Stimulated activated CD8-positive, alpha-beta memory T cell treated with anti-CD3 and anti-CD28 coated beads, Interleukin-12 subunit alpha, Interleukin-12 subunit beta, amount 100 ng/mL, for 4 hours (primary cell): ENCODE measurements around the gene TMEM131.
"Not testable (repeated sequence)": the region's sequence is repeated elsewhere in the genome, so short reads cannot be mapped to it uniquely, and the experiment has no call there.

Experiments used
- DNase-seq: peaks from one replicate; pipeline ENCODE4 v3.0.0-alpha.2; 2020; ENCODE audit warnings: low read depth

Gene TMEM131

GRCh38 chr2:97991081-97991856 is 4.5 kb downstream of the TMEM131 start:
- DNase-seq: no peak

- no peak for DNase-seq
These were observed 7.0 kb downstream of the TMEM131 start for GRCh38 chr2:97988722-97989121.

DNA sequence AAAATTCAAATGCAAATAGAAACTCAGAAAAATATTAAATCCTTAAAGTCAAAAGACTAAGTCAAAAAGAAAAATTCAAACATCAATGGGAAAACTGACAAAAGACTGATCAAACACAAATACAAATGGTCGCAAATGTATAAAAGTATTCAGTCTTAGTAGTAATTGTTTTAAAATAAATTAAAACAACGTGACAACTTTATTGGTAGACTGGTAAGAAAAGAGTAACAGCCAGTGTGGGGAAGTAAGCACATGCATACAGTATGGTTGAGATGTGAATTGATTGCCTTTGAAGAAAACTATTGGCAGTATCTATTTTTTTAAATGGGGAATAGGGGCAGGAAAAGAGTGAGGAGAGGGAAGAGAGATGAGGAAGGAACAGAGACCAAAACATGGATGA is 9.8 kb downstream of the TMEM131 start:
- no peak for DNase-seq

GRCh38 chr2:97983698-97984097 is 12.1 kb downstream of the TMEM131 start:
- no peak for DNase-seq

DNA sequence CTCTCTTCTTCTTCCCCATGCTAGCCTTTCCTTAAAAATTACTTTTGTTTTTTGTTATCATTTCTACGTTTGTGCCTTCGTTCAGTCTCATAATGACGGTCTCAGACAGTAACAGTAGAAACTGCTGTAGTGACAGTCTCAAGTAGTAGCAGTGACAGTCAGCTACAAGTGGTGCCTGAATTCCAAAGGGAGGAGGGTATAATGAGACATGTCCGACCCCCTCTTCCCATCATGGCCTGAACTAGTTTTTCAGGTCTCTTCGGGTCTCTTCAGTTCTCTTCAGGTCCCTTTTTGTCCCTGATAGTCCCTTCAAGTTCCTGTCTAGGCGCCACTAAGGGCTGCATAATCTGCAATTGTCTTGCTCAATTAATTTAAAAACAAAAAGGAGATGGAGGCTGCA is 12.6 kb downstream of the TMEM131 start:
- no peak for DNase-seq

- no peak for DNase-seq
These were observed 13.1 kb downstream of the TMEM131 start for GRCh38 chr2:97982621-97983020.

DNA sequence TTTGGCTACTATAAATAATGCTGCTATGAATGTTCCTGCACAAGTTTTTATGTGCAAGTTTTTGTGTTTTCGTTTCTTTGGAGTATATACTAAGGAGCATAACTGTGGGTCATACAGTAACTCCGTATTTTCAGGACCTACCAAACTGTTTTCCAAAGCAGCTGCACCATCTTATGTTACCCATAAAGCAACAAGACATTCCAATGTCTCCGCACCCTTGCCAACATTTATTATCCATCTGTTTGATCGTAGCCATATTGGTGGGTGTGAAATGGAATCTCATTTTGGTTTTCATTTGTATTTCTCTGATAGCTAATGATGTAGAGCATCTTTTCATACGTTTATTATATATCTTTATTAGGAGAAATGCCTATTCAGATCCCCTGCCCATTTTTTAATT is 13.8 kb downstream of the TMEM131 start:
- DNase-seq: no peak

DNA sequence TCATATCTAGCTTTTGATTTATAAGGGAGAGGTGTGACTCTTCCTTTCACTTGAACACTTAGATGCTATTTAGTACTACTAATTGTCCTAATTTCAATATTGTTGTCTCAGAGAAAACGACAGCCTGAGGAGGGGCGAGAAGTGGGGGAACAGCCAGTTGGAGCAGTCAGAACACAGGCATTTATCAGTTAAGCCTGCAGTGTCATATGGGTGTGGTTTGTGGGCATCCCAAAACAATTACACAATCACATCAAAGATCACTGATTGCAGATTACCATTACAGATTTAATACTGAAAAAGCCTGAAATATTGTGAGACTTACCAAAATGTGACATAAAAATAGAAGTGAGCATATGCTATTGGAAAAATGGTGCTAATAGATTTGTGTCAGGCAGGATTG is 15.8 kb downstream of the TMEM131 start:
- DNase-seq: no peak

DNA sequence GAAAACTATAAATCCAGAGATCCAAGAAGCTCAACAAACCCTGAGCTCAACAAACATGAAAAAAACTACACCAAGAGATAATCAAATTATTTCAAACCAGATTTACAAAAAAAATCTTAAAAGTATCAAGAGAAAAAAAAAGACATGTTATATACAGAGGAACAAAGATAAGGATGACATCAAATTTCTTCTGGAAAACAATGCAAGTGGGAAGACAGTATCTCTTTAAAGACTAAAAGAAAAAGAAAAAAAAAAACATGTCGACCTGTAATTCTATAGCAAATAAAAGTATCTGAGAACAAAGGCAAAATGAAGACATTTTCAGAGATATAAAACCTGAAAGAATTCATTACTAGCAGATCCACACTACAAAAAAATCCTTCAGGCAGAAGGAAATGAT is 21.3 kb downstream of the TMEM131 start:
- DNase-seq: no peak

DNA sequence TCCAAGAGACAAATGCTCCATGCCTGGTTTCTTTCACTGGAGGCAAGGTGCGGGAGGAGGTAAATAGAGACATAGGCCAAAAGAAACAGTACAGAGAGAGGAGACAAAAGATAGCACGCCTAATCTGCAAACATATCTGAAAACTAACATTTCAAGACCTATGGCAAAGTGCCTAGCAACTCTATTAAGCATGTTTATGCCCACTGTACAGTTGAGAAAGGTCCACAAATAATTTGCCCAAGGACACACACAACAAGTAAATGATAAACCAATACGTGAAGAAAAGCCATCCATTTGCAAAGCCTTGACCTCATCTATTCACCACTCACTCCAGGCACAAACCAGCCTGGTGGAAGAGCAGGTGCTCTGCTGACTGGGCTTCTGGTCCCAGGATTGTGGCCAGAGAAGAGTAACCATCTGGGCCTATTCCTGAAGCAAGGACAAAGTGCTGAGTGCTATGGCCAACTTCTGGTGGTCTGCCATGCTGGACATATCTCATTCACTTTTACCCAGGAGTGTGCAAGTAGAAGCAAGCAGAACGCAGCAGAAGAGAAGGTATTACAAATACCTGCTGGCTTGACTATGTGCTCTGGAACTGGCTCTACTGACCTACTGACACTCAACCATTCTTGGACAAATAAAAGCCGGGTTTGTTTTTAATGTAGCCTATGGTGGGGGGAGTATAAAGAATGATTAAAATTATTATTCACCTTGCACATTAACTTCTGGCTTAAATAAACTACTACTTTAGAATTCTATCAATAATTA is 25.3 kb downstream of the TMEM131 start:
- DNase-seq: no peak

- DNase-seq: no peak
These were observed 26.4 kb downstream of the TMEM131 start for GRCh38 chr2:97969081-97970067.

- DNase-seq: no peak
These were observed 27.7 kb downstream of the TMEM131 start for GRCh38 chr2:97967931-97968627.

GRCh38 chr2:97967216-97967592 is 28.5 kb downstream of the TMEM131 start:
- DNase-seq: no peak

DNA sequence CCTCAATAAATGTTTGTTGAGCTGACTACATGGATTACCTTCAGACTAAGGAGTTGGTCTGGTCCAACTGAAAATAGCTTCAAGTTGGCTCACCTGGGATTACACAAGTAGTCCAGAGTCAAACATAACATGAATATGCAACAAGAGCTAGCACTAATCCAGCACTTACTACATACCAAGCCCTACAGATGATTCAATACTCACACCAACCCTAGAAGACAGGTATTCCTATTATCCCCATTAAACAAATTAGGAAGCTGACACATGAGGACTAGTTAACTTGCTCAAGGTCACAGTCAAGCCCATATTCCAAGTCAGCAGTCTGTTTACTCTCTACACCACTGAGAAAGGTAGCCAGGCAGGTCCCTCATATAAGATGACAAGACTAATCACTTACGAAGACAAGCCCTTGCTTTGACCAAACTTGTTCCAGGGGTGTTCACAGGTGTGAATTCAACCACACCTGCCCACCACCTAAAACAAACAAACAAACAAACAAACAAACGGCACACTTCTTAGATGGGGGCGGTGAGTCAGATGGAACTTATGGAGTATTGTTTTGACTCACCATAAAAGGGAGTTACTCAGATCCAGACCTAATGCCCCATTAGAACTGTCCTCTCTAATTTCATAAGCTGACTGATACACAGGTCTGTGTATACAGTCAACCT is 29.1 kb downstream of the TMEM131 start:
- DNase-seq: no peak

DNA sequence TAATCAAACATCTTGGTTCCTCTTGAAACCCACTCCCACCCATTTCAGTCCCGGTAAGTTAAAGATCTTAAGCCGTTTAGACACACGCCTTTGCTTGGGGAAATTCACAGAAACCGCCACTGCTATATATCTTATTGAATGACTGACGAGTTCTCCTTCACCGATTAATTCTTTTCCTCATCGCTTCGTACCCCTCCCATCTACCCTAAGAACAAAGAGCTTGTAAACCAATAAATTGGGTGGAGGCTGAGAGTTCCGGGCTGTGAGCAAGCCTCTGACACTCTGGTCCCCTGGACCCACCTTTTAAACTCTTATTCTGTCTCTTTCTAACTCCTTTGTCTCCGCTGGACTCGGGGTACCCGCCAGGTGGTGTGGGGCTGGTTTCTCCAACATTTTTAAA is 30.6 kb downstream of the TMEM131 start:
- DNase-seq: no peak

DNA sequence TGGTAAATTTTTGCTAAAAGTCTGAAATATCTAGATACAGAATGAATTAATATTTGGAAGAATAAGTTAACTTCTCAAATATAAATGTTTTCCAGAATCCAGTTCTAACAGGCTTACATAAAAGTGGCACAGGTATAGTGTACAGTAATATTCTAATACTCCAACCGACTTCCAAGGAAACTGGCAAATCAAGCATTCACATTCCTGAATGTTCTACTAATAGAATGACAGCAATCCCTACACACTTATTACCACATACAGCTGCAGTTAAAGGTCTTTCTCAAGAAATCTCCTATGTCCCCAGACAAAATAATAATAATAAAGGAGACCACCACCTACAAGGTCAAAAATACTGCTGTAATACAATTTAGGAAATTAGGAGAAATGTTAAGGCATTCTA is 31.9 kb downstream of the TMEM131 start:
- no peak for DNase-seq

DNA sequence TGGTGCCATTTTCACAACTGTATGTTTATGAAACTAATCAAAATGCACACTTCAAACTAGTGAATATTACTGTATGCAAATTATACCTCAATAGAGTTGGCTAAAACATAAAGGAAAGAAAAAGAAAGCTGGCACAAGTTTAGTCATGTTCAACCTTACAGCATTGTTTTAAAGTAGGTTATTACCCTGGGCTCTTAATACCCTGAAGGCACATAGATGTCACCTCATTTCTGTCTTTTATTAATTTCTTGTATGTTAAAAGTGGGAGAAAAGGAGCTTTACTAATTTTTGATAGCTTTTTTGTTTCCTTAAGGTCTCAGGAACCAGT is 32.7 kb downstream of the TMEM131 start:
- DNase-seq: no peak

GRCh38 chr2:97961534-97961933 is 34.2 kb downstream of the TMEM131 start:
- no peak for DNase-seq

DNA sequence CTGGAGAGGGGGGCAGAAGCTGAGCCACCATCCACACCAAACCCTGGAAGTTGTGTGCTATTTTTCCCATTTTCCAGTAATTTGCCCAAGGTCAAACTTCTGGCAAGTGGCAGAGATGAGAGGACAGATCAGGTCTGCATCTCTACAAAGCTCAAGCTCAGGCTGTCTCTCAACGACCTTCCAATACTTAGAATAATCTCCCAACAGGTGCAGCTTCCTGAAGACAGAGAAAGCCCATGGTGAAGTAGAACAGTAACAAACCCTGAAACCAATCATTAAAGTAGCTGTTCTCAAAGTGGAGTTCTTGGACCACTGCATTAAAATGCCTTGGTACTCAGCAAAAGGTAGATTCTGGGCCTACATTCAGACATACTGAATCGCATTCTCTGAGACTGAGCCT is 37.6 kb downstream of the TMEM131 start:
- no peak for DNase-seq

- DNase-seq: no peak
These were observed 38.1 kb downstream of the TMEM131 start for GRCh38 chr2:97957432-97958183.

- DNase-seq: not testable (repeated sequence)
These were observed 39.0 kb downstream of the TMEM131 start for GRCh38 chr2:97956753-97957152.
